HepG2 (cell line): ENCODE measurements around the gene ELOVL5. TPM values are rescaled to one million over a fixed set of nuclear protein-coding genes. Genes with fewer than 3 reads are reported as not detected.

Experiments
- E2F1 ChIP-seq: sonication (generic); formaldehyde crosslinking; IDR thresholded peaks from 2 replicates; pipeline ENCODE4 v1.5.0; 2020; ENCODE audit warnings: missing genetic modification reagents
- EHMT2 ChIP-seq: fragments of 200-600 bp; sonication (generic); IDR thresholded peaks from 2 replicates; pipeline ENCODE4 v1.7.0; 2017; ENCODE audit warnings: antibody characterized with exemption, low read depth, low read length, borderline replicate concordance
- FOXC1 ChIP-seq: sonication (generic); formaldehyde crosslinking; IDR thresholded peaks from 2 replicates; pipeline ENCODE4 v1.8.0; 2022; ENCODE audit warnings: mild to moderate bottlenecking, missing genetic modification reagents, borderline replicate concordance
- FOXO1 ChIP-seq: sonication (generic); formaldehyde crosslinking; IDR thresholded peaks from 2 replicates; pipeline ENCODE4 v1.4.0; 2020; ENCODE audit warnings: missing genetic modification reagents
- HES4 ChIP-seq: sonication (generic); formaldehyde crosslinking; IDR thresholded peaks from 2 replicates; pipeline ENCODE4 v1.9.0; 2021; ENCODE audit warnings: mild to moderate bottlenecking, missing genetic modification reagents, borderline replicate concordance
- HNRNPK ChIP-seq: fragments of 200-400 bp; formaldehyde crosslinking; IDR thresholded peaks from 2 replicates; pipeline ENCODE4 v1.6.1; 2018; ENCODE audit warnings: low read length, low read depth, moderate library complexity, mild to moderate bottlenecking; ENCODE audit not compliant: poor library complexity, severe bottlenecking
- KAT2B ChIP-seq: fragments of 150-350 bp; IDR thresholded peaks from 2 replicates; pipeline ENCODE4 v1.6.1; 2014; ENCODE audit warnings: low read depth, low read length, borderline replicate concordance
- NKX3-1 ChIP-seq: sonication (generic); formaldehyde crosslinking; IDR thresholded peaks from 2 replicates; pipeline ENCODE4 v1.5.0; 2020; ENCODE audit warnings: missing genetic modification reagents
- NR2C2 ChIP-seq: sonication (generic); formaldehyde crosslinking; IDR thresholded peaks from 2 replicates; pipeline ENCODE4 v1.4.0; 2020; ENCODE audit warnings: missing genetic modification reagents, mild to moderate bottlenecking, moderate library complexity, borderline replicate concordance
- NRL ChIP-seq: sonication (generic); formaldehyde crosslinking; IDR thresholded peaks from 2 replicates; pipeline ENCODE4 v1.5.0; 2020; ENCODE audit warnings: missing genetic modification reagents, mild to moderate bottlenecking, moderate library complexity, borderline replicate concordance
- RARA ChIP-seq: IDR thresholded peaks from 2 replicates; pipeline ENCODE4 v1.6.1; 2016; ENCODE audit warnings: missing genetic modification reagents, missing compliant biosample characterization
- REXO4 ChIP-seq: sonication (generic); formaldehyde crosslinking; IDR thresholded peaks from 2 replicates; pipeline ENCODE4 v1.8.0; 2022; ENCODE audit warnings: missing genetic modification reagents, mild to moderate bottlenecking, borderline replicate concordance
- SRSF4 ChIP-seq: fragments of 200-400 bp; formaldehyde crosslinking; IDR thresholded peaks from one replicate; pipeline ENCODE4 v1.6.1; 2018; ENCODE audit warnings: mild to moderate bottlenecking, low read depth, low read length, moderate library complexity; ENCODE audit not compliant: poor library complexity, severe bottlenecking
- USF2 ChIP-seq, 2 experiments: sonication (generic) in 1 of 2; formaldehyde crosslinking in 1 of 2; IDR thresholded peaks; 2 replicates each; pipeline versions ENCODE4 v1.5.1 to v1.6.1; 2011 to 2020; ENCODE audit warnings: borderline replicate concordance in 1 of 2, low read depth in 1 of 2, low read length in 1 of 2, mild to moderate bottlenecking in 1 of 2, missing genetic modification reagents in 1 of 2, moderate library complexity in 1 of 2
- ZFY ChIP-seq: sonication (generic); formaldehyde crosslinking; IDR thresholded peaks from 2 replicates; pipeline ENCODE4 v1.4.0; 2020; ENCODE audit warnings: missing genetic modification reagents
- ZIK1 ChIP-seq: sonication (generic); formaldehyde crosslinking; IDR thresholded peaks from 2 replicates; pipeline ENCODE4 v1.5.0; 2020; ENCODE audit warnings: mild to moderate bottlenecking, low read depth, missing genetic modification reagents, borderline replicate concordance
- ZNF30 ChIP-seq: sonication (generic); formaldehyde crosslinking; IDR thresholded peaks from 2 replicates; pipeline ENCODE4 v1.5.0; 2020; ENCODE audit warnings: mild to moderate bottlenecking, missing genetic modification reagents
- ZNF569 ChIP-seq: sonication (generic); formaldehyde crosslinking; IDR thresholded peaks from 2 replicates; pipeline ENCODE4 v1.5.0; 2020; ENCODE audit warnings: mild to moderate bottlenecking, missing genetic modification reagents, moderate library complexity, borderline replicate concordance
- ZNF687 ChIP-seq: sonication (generic); formaldehyde crosslinking; IDR thresholded peaks from 2 replicates; pipeline ENCODE4 v1.5.1; 2020; ENCODE audit warnings: mild to moderate bottlenecking, missing genetic modification reagents, moderate library complexity
- ZNF790 ChIP-seq: sonication (generic); formaldehyde crosslinking; IDR thresholded peaks from 2 replicates; pipeline ENCODE4 v1.8.0; 2022; ENCODE audit warnings: missing genetic modification reagents, mild to moderate bottlenecking, borderline replicate concordance
- polyA plus RNA-seq, 8 experiments: library from polyadenylated mRNA; depleted of rRNA in 3 of 8; stranded (reverse) in 7 of 8; unstranded in 1 of 8; fragments of >200 nt; fragmentation: Illumina TruSeq in 4 of 8; extraction: Trizol in 4 of 8; gene quantifications; 2 replicates each; pipeline versions ENCODE4 v1.2.1 to v1.2.3, GENCODE V29; 2011 to 2016; ENCODE audit warnings: low read depth in 4 of 8, missing spikeins in 1 of 8, mixed read lengths in 1 of 8; ENCODE audit not compliant: insufficient read depth in 1 of 8
- total RNA-seq, 5 experiments: library from RNA; depleted of rRNA; stranded (reverse); fragments of >200 nt; fragmentation: Illumina TruSeq; extraction: Trizol; gene quantifications; 2 replicates each; pipeline ENCODE4 v1.2.3, GENCODE V29; 2016; ENCODE audit warnings: low read depth in 1 of 5

ELOVL5 gene
- total and polyA plus RNA-seq, 2 of the 13 experiments (the other 11 are each of a cell fraction or from before 2014, with no cell fraction given): 50.1 to 72.4 TPM

GRCh38 chr6:53348371-53349208 is at the start of gene ELOVL5 (continued):
- no peak for TF ChIP-seq HNRNPK
- TF ChIP-seq USF2 (IDR thresholded peaks at IDR 0.05; ENCODE audit: low read depth, low read length): no peak
- no peak for TF ChIP-seq USF2 (CRISPR knock-in tag; IDR thresholded peaks at IDR 0.05; ENCODE audit: borderline replicate concordance)
- peak; percentile 93 for TF ChIP-seq ZNF687 (CRISPR knock-in tag)
- no peak; the same call in 1 of the 2 replicates for TF ChIP-seq E2F1 (CRISPR knock-in tag)
- no peak for TF ChIP-seq FOXO1
- no peak; the same call in 1 of the 2 replicates for TF ChIP-seq ZFY (CRISPR knock-in tag)
- peak; percentile 95 for TF ChIP-seq NKX3-1 (CRISPR knock-in tag)
- TF ChIP-seq ZNF30 (CRISPR knock-in tag): 0 out of 2 replicates have a peak, but pooled peaks have one; percentile 3
- no peak for TF ChIP-seq EHMT2
- no peak for TF ChIP-seq REXO4
- TF ChIP-seq NR2C2 (CRISPR knock-in tag): no peak
- no peak for TF ChIP-seq ZNF569 (CRISPR knock-in tag)
- TF ChIP-seq NRL (CRISPR knock-in tag): peak; percentile 69; the same call in 1 of the 2 replicates
- TF ChIP-seq ZNF790 (CRISPR knock-in tag): peak; percentile 32
- no peak for TF ChIP-seq SRSF4
- no peak for TF ChIP-seq FOXC1
- no peak for TF ChIP-seq KAT2B
- peak; percentile 84 for TF ChIP-seq HES4 (CRISPR knock-in tag)
- TF ChIP-seq ZIK1 (CRISPR knock-in tag): peak; percentile 57; the same call in 1 of the 2 replicates
- TF ChIP-seq RARA (CRISPR knock-in tag): no peak
